Measurements from ENCODE around the gene WDFY4. TPM values are rescaled to one million over a fixed set of nuclear protein-coding genes. Genes with fewer than 3 reads are reported as not detected.

WDFY4 gene
- polyA plus RNA-seq, 6 donors from 2014 or later: 46.5 to 98.0 (median 80.0) TPM

DNA sequence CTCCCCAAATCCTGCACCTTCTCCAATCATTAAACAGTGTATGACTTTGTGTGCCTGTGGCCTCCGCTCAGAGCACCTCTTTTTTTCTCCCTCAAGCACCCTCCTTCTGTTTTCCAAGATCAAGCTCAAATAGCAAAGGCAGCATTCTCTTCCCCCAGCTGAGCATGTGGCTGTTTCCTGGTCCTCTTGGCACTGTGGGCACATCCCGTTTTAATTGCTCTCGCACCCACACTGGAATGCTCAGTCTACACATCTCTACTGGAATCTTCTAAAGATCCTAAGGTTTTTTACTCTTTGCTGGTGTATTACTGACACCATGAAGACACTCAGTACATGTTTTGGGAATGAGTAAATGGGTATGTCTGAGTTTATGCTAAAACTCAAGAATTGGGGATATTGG, 107.4 kb downstream of the WDFY4 start:
- no peak overlapping the region for H3K4me3 Mint-ChIP-seq
- peaks cover 0 to 6% (median 5%) of the 10 kb centered on the region in 3 donors for H3K4me1 Mint-ChIP-seq
- H3K27ac Mint-ChIP-seq: peak overlapping the region in 3 of 6 donors; percentile 47 to 88 (median 48)
- H3K9me3 Mint-ChIP-seq: no peaks in the 10 kb centered on the region
- H3K27me3 Mint-ChIP-seq: no peaks in the 10 kb centered on the region
- no peak for ATAC-seq (ENCODE audit: low read depth in 2 of 2)
- H3K36me3 Mint-ChIP-seq: peaks cover 33 to 40% of the 10 kb centered on the region in 2 donors
- no peak for DNase-seq

DNA sequence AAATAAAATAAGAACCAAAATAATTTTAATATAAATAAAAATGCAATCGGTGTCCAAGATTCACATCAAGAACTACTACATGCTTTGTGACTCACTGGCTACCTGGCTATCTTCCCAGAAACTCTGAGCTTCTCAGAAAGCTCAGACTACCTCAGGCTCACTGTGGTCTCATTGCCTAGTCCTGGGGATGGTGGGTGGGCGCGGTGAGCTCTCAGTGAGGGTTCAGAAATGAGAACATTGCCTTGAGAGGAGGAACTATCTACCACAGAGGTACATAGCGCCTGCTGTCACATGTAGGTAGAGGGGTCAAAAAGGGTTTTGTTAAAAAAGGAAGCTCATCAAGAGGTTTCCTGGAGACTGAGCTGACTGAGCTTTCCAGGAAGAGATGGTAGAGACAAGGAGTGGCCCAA, 108.0 kb downstream of the WDFY4 start:
- no peaks in the 10 kb centered on the region for H3K9me3 Mint-ChIP-seq
- peaks cover 30 to 35% of the 10 kb centered on the region in 2 donors for H3K36me3 Mint-ChIP-seq
- ATAC-seq (ENCODE audit: low read depth in 2 of 2) (no peak), DNase-seq (no peak)
- peak overlapping the region in 3 of 6 donors; percentile 58 to 82 (median 64) for H3K27ac Mint-ChIP-seq
- H3K4me1 Mint-ChIP-seq: peaks cover 0 to 6% (median 5%) of the 10 kb centered on the region in 3 donors
- H3K27me3 Mint-ChIP-seq: no peaks in the 10 kb centered on the region
- H3K4me3 Mint-ChIP-seq: no peak overlapping the region

DNA sequence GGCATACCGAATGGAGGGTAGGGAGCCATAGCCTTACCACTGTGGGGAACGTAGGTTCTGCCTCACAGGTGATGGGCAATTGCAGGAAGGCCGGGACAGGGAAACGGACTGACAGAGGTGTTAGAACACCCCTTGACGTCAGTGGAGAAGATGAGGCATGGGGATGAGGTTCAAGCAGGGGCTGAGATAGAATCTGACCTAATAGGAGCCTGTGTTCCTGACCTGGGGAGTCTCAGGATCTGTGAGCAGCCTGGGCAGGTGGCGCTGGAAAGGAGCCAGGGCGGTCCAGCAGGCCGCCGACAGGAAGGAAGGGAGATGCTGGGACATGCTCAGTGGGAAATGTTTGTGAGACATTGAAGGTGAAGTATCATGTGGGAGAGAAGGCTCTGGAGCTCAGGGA, 109.4 kb downstream of the WDFY4 start:
- Mint-ChIP-seq H3K27ac (no peak overlapping the region), H3K4me3 (no peak overlapping the region), H3K9me3 (no peaks in the 10 kb centered on the region), H3K36me3 (peaks cover 24 to 30% of the 10 kb centered on the region in 2 donors), H3K4me1 (peaks cover 1 to 16% (median 10%) of the 10 kb centered on the region in 3 donors), H3K27me3 (no peaks in the 10 kb centered on the region)
- ATAC-seq (ENCODE audit: low read depth in 2 of 2) (no peak), DNase-seq (no peak)

GRCh38 chr10:48796713-48797245, 112.1 kb downstream of the WDFY4 start:
- peaks cover 25 to 37% (median 30%) of the 10 kb centered on the region in 3 donors for H3K4me1 Mint-ChIP-seq
- DNase-seq (no peak), ATAC-seq (ENCODE audit: low read depth in 2 of 2) (no peak)
- H3K4me3 Mint-ChIP-seq: no peak overlapping the region
- H3K27ac Mint-ChIP-seq: peak overlapping the region in 4 of 6 donors; percentile 69 to 90 (median 74)
- H3K27me3 Mint-ChIP-seq: no peaks in the 10 kb centered on the region
- H3K9me3 Mint-ChIP-seq: peaks cover 0 to 5% (median 2%) of the 10 kb centered on the region in 7 donors
- peaks cover 12 to 24% of the 10 kb centered on the region in 2 donors for H3K36me3 Mint-ChIP-seq

DNA sequence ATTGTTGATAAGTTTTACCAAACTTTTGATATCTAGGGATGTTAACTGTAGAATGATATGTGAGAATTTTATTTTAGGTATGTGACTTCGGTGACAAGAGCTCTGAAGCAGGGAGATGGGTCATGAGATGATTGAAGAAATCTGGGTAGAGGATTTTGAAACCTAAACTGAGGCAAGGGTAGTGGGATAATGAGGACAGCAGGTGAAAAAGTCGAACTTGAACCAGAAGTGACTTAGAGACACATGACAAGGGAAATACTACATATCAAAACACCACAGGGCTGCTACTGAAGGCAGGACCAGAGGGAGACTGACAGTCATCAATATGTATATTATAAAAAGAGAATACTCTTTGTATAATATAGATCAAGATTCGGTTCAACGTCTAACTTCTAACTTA, 113.2 kb downstream of the WDFY4 start:
- ATAC-seq (ENCODE audit: low read depth in 2 of 2): no peak
- peak overlapping the region in 1 of 8 donors; percentile 3 for H3K4me3 Mint-ChIP-seq
- H3K9me3 Mint-ChIP-seq: peaks cover 0 to 5% (median 3%) of the 10 kb centered on the region in 7 donors
- peaks cover 12 to 21% of the 10 kb centered on the region in 2 donors for H3K36me3 Mint-ChIP-seq
- no peaks in the 10 kb centered on the region for H3K27me3 Mint-ChIP-seq
- DNase-seq: no peak
- peak overlapping the region; percentile 56 to 98 (median 72) for H3K27ac Mint-ChIP-seq
- H3K4me1 Mint-ChIP-seq: peaks cover 31 to 47% (median 36%) of the 10 kb centered on the region in 3 donors

- Mint-ChIP-seq H3K27me3 (no peaks in the 10 kb centered on the region), H3K9me3 (peaks cover 0 to 5% (median 3%) of the 10 kb centered on the region in 7 donors), H3K27ac (peak overlapping the region; percentile 91 to 99 (median 98)), H3K4me1 (peaks cover 36 to 55% (median 44%) of the 10 kb centered on the region in 3 donors), H3K4me3 (peak overlapping the region in 4 of 8 donors; percentile 54 to 82 (median 70)), H3K36me3 (peaks cover 13 to 24% of the 10 kb centered on the region in 2 donors)
- no peak for DNase-seq
- no peak for ATAC-seq (ENCODE audit: low read depth in 2 of 2)
These were observed 114.0 kb downstream of the WDFY4 start for GRCh38 chr10:48798481-48799254.

- Mint-ChIP-seq H3K27me3 (no peaks in the 10 kb centered on the region), H3K36me3 (peaks cover 17 to 24% of the 10 kb centered on the region in 2 donors), H3K4me3 (peak overlapping the region; percentile 61 to 91 (median 81)), H3K4me1 (peaks cover 37 to 63% (median 52%) of the 10 kb centered on the region in 3 donors), H3K9me3 (peaks cover 0 to 5% (median 3%) of the 10 kb centered on the region in 7 donors), H3K27ac (peak overlapping the region; percentile 91 to 99 (median 98))
- ATAC-seq (ENCODE audit: low read depth in 2 of 2) (peak; percentile 16 to 19), DNase-seq (peak; percentile 42)
These were observed 114.8 kb downstream of the WDFY4 start for GRCh38 chr10:48799341-48800006.

DNA sequence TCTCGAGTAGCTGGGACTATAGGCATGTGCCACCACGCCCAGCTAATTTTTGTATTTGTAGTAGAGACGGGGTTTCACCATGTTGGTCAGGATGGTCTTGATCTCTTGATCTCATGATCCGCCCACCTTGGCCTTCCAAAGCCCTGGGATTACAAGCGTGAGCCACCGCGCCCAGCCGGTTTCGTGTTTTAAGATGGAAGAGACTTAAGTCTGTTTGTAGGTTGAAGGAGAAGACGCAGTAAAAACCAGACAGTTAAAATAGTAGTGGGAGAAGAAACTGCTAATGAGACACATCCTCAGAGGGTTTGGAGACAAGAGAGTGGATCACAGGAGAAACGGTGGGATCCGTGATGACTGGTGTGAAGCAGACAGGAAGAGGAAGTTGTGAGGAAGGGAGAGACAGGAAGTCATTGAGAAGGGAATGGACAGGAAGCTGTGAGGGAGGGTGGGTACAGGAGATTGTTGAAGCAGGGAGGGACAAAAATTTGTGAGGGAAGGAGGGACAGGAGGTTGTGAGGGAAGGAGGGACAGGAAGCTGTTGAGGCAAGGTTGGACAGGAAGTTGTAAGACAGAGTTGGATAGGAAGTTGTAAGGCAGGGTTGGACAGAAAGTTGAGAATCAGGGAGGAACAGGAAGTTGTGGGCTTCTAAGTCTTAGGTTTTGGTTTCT, 115.5 kb downstream of the WDFY4 start:
- Mint-ChIP-seq H3K4me1 (peaks cover 41 to 70% (median 58%) of the 10 kb centered on the region in 3 donors), H3K27me3 (no peaks in the 10 kb centered on the region)
- DNase-seq: peak; percentile 41

GRCh38 chr10:48801001-48801421, 116.3 kb downstream of the WDFY4 start:
- peaks cover 41 to 74% (median 58%) of the 10 kb centered on the region in 3 donors for H3K4me1 Mint-ChIP-seq
- peaks cover 24% of the 10 kb centered on the region in 2 donors for H3K36me3 Mint-ChIP-seq
- peak overlapping the region in 6 of 8 donors; percentile 68 to 91 (median 81) for H3K4me3 Mint-ChIP-seq
- no peak for DNase-seq
- ATAC-seq (ENCODE audit: low read depth in 2 of 2): no peak
- H3K27me3 Mint-ChIP-seq: no peaks in the 10 kb centered on the region
- peak overlapping the region in 5 of 6 donors; percentile 15 to 99 (median 97) for H3K27ac Mint-ChIP-seq
- peaks cover 0 to 5% (median 3%) of the 10 kb centered on the region in 7 donors for H3K9me3 Mint-ChIP-seq

More for the DNA sequence above, 115.5 kb downstream of the WDFY4 start:
- Mint-ChIP-seq H3K4me3 (peak overlapping the region; percentile 61 to 91 (median 81)), H3K27ac (peak overlapping the region; percentile 91 to 99 (median 98)), H3K9me3 (peaks cover 0 to 5% (median 3%) of the 10 kb centered on the region in 7 donors), H3K36me3 (peaks cover 24% of the 10 kb centered on the region in 2 donors)
- peak; percentile 31 to 45 for ATAC-seq (ENCODE audit: low read depth in 2 of 2)

- Mint-ChIP-seq H3K9me3 (peaks cover 0 to 5% (median 3%) of the 10 kb centered on the region in 7 donors), H3K27ac (peak overlapping the region; percentile 89 to 98 (median 96)), H3K27me3 (no peaks in the 10 kb centered on the region), H3K36me3 (peaks cover 17 to 19% of the 10 kb centered on the region in 2 donors), H3K4me3 (peak overlapping the region; percentile 30 to 84 (median 75)), H3K4me1 (peaks cover 41 to 69% (median 58%) of the 10 kb centered on the region in 3 donors)
- ATAC-seq (ENCODE audit: low read depth in 2 of 2) (peak; percentile 81 to 83), DNase-seq (peak; percentile 76)
These were observed 118.0 kb downstream of the WDFY4 start for GRCh38 chr10:48802611-48803071.

- peak overlapping the region in 4 of 8 donors; percentile 58 to 72 (median 66) for H3K4me3 Mint-ChIP-seq
- H3K4me1 Mint-ChIP-seq: peaks cover 31 to 65% (median 58%) of the 10 kb centered on the region in 3 donors
- peaks cover 0 to 5% (median 3%) of the 10 kb centered on the region in 7 donors for H3K9me3 Mint-ChIP-seq
- peaks cover 17 to 28% of the 10 kb centered on the region in 2 donors for H3K36me3 Mint-ChIP-seq
- DNase-seq (no peak), ATAC-seq (ENCODE audit: low read depth in 2 of 2) (no peak)
- no peaks in the 10 kb centered on the region for H3K27me3 Mint-ChIP-seq
- H3K27ac Mint-ChIP-seq: peak overlapping the region; percentile 90 to 99 (median 96)
These were observed 119.3 kb downstream of the WDFY4 start for GRCh38 chr10:48803801-48804584.

- Mint-ChIP-seq H3K4me1 (peaks cover 24 to 57% (median 50%) of the 10 kb centered on the region in 3 donors), H3K36me3 (peaks cover 15 to 28% of the 10 kb centered on the region in 2 donors), H3K9me3 (peaks cover 0 to 5% (median 2%) of the 10 kb centered on the region in 7 donors), H3K4me3 (peak overlapping the region; percentile 4 to 72 (median 51)), H3K27ac (peak overlapping the region; percentile 90 to 99 (median 96)), H3K27me3 (no peaks in the 10 kb centered on the region)
- peak; percentile 60 for DNase-seq
- ATAC-seq (ENCODE audit: low read depth in 2 of 2): peak; percentile 30 to 52
These were observed 120.1 kb downstream of the WDFY4 start for GRCh38 chr10:48804740-48805182.
